Suppressor macrophage (primary cell): ENCODE measurements around the gene CTXN2.

Experiments
- DNase-seq, 4 experiments: peaks; one replicate each; pipeline ENCODE4 v3.0.0-alpha.2; 2020 to 2022

Gene CTXN2

GRCh38 chr15:48225771-48226170, 34.3 kb downstream of the CTXN2 start:
- DNase-seq: no peak

- DNase-seq: no peak
Measured at GRCh38 chr15:48230498-48230897, 39.0 kb downstream of the CTXN2 start.

- no peak for DNase-seq
Measured at GRCh38 chr15:48233246-48233645, 41.8 kb downstream of the CTXN2 start.

GRCh38 chr15:48239334-48239733, 47.9 kb downstream of the CTXN2 start:
- DNase-seq: no peak

GRCh38 chr15:48242015-48242414, 50.5 kb downstream of the CTXN2 start:
- DNase-seq: no peak

- DNase-seq: no peak
Measured at GRCh38 chr15:48242535-48242934, 51.1 kb downstream of the CTXN2 start.

GRCh38 chr15:48244921-48245320, 53.5 kb downstream of the CTXN2 start:
- no peak for DNase-seq

- no peak for DNase-seq
Measured at GRCh38 chr15:48248414-48248813, 56.9 kb downstream of the CTXN2 start.

GRCh38 chr15:48250640-48251076, 59.2 kb downstream of the CTXN2 start:
- DNase-seq: peak; percentile 44 to 59 (median 50)

GRCh38 chr15:48253172-48253571, 61.7 kb downstream of the CTXN2 start:
- DNase-seq: no peak
